HUES48 (cell line): ENCODE results near the gene UBE2D3.
"Not testable (repeated sequence)": the region's sequence is repeated elsewhere in the genome, so short reads cannot be mapped to it uniquely, and the experiment has no call there.

Experiments
- H3K27ac ChIP-seq: one replicate; pipeline ENCODE4 v1.7.0; 2013; ENCODE audit warnings: low read depth, low read length, inconsistent platforms
- H3K27me3 ChIP-seq: 2 replicates; pipeline ENCODE4 v1.6.1; 2013; ENCODE audit warnings: mild to moderate bottlenecking, low read length; ENCODE audit not compliant: control insufficient read depth, insufficient read depth
- H3K36me3 ChIP-seq: 2 replicates; pipeline ENCODE4 v1.6.1; 2013; ENCODE audit warnings: low read length; ENCODE audit not compliant: control insufficient read depth, insufficient read depth
- H3K4me1 ChIP-seq: 2 replicates; pipeline ENCODE4 v1.6.1; 2013; ENCODE audit warnings: mild to moderate bottlenecking, low read length; ENCODE audit not compliant: control insufficient read depth, insufficient read depth
- H3K4me3 ChIP-seq: 2 replicates; pipeline ENCODE4 v1.5.1; 2013; ENCODE audit warnings: mild to moderate bottlenecking, low read depth, low read length
- H3K9ac ChIP-seq: 2 replicates; pipeline ENCODE4 v1.6.1; 2013; ENCODE audit warnings: mild to moderate bottlenecking, low read depth, low read length, moderate library complexity
- H3K9me3 ChIP-seq: 2 replicates; pipeline ENCODE4 v1.6.1; 2013; ENCODE audit warnings: low read length; ENCODE audit not compliant: control insufficient read depth, insufficient read depth

The UBE2D3 gene

DNA sequence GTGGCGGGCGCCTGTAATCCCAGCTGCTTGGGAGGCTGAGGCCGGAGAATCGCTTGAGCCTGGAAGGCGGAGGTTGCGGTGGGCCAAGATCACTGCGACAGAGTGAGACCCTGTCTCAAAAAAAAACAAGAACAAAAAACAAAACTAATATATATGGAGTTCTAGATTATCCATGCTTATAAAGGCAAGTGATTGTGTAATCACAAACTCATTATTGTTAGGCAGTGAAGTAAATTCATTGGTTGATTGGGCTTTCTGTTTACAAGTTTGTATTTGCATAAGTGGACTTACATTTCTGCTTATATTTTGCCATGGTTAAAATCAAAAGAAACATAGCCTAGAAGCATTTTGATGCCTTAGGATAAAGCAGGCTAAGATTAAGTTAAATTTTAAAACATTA lies 2.5 kb upstream of the UBE2D3 start:
- Histone ChIP-seq H3K27me3 (no peaks in the 10 kb centered on the region), H3K4me1 (peaks cover 43% of the 10 kb centered on the region), H3K36me3 (peaks cover 7% of the 10 kb centered on the region; the same call in 1 of the 2 replicates), H3K9ac (no peak overlapping the region), H3K27ac (peak overlapping the region; percentile 42), H3K4me3 (peak overlapping the region; percentile 37; the same call in 1 of the 2 replicates), H3K9me3 (no peaks in the 10 kb centered on the region)

DNA sequence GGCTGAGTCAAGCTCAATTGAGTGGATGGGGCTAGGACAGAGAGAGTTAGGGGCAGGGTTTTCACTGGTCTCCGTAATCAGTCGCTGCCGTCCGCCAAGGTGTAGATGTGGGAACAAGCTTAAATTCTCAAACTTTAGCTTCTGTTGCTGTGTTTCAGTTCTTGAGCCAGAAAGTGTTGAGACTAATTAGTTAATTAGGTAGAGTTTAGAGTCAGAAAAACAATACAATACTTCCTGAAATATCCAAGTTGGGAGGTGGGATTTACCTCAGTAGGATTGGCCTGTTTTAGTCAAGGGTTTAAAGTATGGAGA lies 1.1 kb upstream of the UBE2D3 start:
- Histone ChIP-seq H3K9ac (peak overlapping the region; percentile 99), H3K36me3 (peaks cover 21% of the 10 kb centered on the region), H3K27me3 (no peaks in the 10 kb centered on the region), H3K27ac (peak overlapping the region; percentile 100), H3K4me1 (peaks cover 44% of the 10 kb centered on the region), H3K9me3 (no peaks in the 10 kb centered on the region), H3K4me3 (peak overlapping the region; percentile 99)

DNA sequence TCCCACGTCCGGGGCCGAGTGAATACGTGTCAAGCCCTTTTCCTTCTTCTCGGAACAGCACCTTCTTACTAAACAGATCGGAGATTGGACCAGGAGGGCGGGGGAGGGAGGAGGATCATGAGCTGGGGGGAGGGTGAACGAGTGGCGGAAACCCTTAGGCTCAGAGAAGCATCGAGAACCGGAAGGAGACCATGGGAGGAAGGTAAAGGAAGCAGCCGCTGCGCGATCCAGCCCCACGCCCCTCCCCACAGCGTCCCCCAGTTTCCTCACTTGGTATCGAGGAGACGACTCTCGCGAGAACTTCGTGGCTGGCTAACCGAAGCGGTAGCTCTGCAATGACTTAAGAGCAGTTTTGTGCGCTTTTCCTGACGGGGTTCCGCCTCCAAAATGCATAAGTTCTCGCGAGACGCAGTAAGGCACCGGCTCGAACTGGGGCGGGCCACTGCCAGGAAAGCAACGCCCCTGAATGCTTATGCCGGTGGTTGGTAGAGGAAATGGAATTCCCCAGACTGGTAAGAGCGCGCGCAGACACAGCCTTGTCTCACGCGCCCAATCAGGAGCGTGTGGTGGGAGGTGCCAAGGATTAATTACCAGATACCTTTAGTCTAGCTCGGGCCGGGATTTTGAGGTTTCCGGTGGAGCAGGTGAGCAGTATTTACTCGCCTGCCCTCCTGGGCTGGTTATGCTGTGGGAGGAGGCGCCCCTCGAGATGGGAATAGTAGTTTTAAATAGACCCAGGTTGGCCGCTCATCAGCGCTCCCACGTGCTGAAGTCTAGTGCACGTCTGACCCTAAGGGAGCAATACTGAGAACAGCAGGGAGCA lies 534 bp upstream of the UBE2D3 start:
- Histone ChIP-seq H3K27me3 (no peaks in the 10 kb centered on the region), H3K9me3 (no peaks in the 10 kb centered on the region), H3K36me3 (peaks cover 26% of the 10 kb centered on the region), H3K9ac (peak overlapping the region; percentile 99), H3K27ac (peak overlapping the region; percentile 100), H3K4me1 (peaks cover 46% of the 10 kb centered on the region), H3K4me3 (peak overlapping the region; percentile 99)

DNA sequence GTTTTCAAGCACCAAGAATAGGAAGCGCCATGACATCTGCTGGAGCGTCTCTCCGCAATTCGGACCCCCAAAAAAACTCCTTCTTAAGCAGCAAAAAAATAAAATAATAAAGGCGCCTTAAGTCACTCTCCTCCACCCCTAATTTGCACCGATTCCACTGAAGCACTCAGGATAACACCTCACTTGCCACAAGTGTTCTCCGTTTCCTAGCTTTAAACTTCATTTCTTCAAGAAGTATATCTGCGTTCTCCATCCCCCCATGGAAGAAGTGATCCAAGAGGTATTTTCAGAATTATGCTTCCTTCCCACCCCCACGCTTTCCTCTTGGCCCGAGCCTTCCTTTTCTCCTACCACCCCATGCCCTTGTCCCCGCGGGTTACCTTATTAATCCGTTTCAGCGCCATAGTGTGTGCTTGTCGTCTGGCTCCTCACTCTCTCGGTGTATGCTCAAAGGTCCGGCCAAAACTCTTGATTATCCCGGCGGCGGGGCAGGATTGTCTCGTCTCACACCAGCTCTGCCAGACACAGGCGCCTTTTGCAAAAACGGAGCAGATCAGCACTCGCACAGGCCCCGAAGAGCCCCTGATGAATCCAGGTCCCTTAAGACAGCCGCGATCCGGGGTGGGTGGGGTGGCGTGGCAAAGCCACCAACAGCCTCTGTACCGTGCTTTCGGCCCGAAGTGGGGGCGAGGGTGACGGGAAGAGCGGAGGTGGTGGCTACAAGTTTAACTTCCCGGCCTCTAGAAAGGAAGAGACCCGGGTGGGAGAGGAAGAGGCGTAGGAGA lies 1.1 kb downstream of the UBE2D3 start:
- Histone ChIP-seq H3K9me3 (no peaks in the 10 kb centered on the region), H3K9ac (peak overlapping the region; percentile 99), H3K4me3 (peak overlapping the region; percentile 99), H3K27ac (peak overlapping the region; percentile 100), H3K27me3 (no peaks in the 10 kb centered on the region), H3K4me1 (peaks cover 46% of the 10 kb centered on the region), H3K36me3 (peaks cover 39% of the 10 kb centered on the region)

DNA sequence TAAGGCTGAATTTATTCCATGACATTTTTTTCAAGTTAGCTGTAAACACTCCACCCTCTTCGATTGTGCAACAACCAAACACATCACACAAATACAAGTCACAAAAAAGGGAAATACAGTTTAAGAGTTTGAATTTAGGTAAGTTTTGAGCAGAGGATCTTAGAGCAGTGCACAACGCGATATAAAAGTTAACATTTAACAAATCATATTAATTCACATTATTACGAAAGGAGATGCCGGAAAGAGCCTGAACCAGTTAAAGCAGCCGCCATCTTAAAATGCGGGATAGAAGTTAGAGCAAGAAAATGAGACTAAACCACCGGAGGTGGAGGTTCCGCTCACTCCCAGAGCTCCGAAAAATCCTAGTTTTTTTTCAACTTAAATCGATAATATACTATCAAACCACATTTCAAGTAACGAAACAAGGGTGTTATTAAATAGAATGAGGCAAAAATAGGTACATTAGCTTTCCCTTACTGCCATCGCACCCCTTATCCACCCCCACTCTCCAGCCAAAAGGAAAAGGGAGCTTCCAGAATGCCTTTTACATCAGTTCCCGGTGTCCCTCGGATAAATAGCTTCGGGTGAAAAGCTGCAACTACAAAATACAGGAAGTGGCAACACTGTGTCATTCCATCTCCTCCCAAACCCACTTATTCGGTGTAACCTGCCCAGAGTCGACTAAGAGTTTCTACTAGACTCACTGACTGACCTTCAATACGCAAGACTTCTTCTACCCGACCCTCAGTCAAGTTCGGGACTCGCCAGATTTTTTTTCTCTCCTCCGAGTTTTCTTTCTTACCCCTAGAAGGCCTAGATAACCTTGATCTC lies 1.9 kb downstream of the UBE2D3 start:
- peak overlapping the region; percentile 99 for H3K4me3 ChIP-seq
- peaks cover 50% of the 10 kb centered on the region for H3K4me1 ChIP-seq
- H3K36me3 ChIP-seq, result peaks cover 43% of the 10 kb centered on the region
- no peaks in the 10 kb centered on the region for H3K27me3 ChIP-seq
- H3K27ac ChIP-seq, result peak overlapping the region; percentile 100
- H3K9ac ChIP-seq, result peak overlapping the region; percentile 99
- H3K9me3 ChIP-seq, result no peaks in the 10 kb centered on the region

DNA sequence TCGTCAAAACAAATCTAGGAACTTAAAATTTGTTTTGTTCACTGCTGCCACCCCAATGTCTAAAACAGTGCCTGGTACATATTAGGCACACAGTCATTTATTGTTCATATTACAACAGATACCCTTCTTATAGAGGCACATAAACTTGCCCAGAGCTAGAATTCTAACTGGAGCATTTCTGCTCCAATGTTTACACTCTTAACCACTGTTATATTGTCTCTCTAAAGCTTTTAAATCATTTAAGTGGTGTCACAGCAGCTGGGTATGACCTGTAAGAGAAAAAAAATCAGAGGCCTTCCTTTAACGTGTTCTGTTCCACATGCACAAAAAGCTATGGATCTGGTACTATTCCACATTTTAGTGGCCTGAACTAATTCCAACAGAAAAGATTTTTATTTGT lies 3.0 kb downstream of the UBE2D3 start:
- H3K27me3 ChIP-seq, result no peaks in the 10 kb centered on the region
- peak overlapping the region; percentile 99 for H3K4me3 ChIP-seq
- H3K36me3 ChIP-seq, result peaks cover 49% of the 10 kb centered on the region
- peaks cover 51% of the 10 kb centered on the region for H3K4me1 ChIP-seq
- no peak overlapping the region for H3K27ac ChIP-seq
- no peaks in the 10 kb centered on the region for H3K9me3 ChIP-seq
- H3K9ac ChIP-seq, result peak overlapping the region; percentile 99; the same call in 1 of the 2 replicates

DNA sequence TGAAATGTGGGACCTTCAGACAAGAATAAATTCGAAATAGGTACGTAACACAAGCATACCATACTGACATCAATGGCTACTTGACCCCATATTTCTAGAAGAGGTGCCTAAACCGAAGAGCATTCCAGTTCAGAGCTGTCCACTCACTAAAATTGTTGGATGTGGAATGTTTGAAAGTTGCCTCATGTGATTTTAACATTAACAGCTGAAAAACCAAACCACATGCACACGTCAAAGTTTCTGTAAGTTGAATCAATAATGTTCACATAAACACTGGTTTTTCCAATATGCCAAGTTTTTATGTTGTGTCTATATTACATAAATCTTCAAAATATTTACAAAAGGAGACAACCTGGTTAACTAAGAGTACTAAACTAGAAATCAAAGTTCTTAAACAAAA lies 3.5 kb downstream of the UBE2D3 start:
- Histone ChIP-seq H3K4me1 (peaks cover 48% of the 10 kb centered on the region), H3K27me3 (no peaks in the 10 kb centered on the region), H3K9me3 (no peaks in the 10 kb centered on the region), H3K27ac (no peak overlapping the region), H3K36me3 (peaks cover 49% of the 10 kb centered on the region), H3K4me3 (peak overlapping the region; percentile 99), H3K9ac (no peak overlapping the region)

DNA sequence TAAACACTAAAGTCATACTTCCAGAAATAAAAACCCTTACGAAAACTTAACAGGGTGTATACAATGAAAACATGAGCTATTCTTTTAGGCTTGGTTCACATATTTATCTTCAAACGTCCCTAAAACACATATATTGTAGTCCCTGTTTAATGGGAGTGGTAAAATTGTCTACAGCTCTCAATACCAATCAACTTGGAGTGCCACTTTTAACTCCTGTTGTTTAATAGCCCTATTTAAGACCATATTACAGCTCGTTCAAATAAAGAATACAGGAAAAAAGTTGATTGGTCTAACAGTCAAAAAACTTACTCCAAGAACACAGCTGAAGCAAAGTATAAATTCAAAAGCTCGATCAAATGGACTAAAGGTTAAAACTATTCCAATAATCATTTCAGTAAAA lies 3.9 kb downstream of the UBE2D3 start:
- peaks cover 52% of the 10 kb centered on the region for H3K36me3 ChIP-seq
- peak overlapping the region; percentile 99 for H3K4me3 ChIP-seq
- peaks cover 50% of the 10 kb centered on the region for H3K4me1 ChIP-seq
- no peak overlapping the region for H3K27ac ChIP-seq
- no peaks in the 10 kb centered on the region for H3K9me3 ChIP-seq
- H3K27me3 ChIP-seq, result no peaks in the 10 kb centered on the region
- no peak overlapping the region for H3K9ac ChIP-seq

DNA sequence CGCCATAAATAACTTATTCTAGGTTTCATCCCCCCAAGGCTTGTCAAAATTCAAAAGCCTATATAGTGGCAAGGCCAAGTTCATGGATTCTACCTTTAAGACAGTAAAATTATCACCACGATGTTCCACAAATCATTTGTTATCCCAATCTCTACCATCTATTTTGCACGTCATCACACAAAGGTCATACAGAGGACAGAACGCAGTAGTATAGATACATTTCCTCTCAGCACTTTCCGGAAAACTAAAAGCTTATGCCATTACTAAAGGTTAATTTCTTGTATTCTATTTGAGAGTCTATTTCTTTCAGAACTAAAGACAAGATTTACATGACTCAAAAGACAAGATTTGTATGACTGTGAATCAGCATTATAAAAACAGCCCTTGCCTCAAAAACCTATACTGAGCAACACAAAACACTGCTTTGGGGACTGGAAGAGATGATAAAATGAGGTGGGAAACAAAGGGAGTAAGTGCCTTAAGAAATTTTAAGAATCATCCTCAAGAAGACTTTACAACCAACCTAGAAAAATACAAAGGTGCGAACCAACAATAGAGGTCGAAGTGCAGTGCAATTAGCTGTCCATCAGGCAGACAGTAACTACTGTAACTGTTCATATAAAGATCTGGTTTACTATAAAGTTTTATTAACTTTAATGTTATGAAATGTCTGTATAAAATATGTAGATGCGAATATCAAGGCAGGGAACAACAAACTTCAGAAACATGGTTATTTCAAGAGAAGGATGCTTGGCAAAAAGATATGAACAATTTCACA lies 7.6 kb downstream of the UBE2D3 start:
- H3K27me3 ChIP-seq, result no peaks in the 10 kb centered on the region
- H3K9me3 ChIP-seq, result no peaks in the 10 kb centered on the region
- no peak overlapping the region for H3K9ac ChIP-seq
- H3K4me3 ChIP-seq, result no peak overlapping the region
- peak overlapping the region; percentile 5 for H3K27ac ChIP-seq
- H3K4me1 ChIP-seq, result peaks cover 65% of the 10 kb centered on the region
- H3K36me3 ChIP-seq, result peaks cover 69% of the 10 kb centered on the region

DNA sequence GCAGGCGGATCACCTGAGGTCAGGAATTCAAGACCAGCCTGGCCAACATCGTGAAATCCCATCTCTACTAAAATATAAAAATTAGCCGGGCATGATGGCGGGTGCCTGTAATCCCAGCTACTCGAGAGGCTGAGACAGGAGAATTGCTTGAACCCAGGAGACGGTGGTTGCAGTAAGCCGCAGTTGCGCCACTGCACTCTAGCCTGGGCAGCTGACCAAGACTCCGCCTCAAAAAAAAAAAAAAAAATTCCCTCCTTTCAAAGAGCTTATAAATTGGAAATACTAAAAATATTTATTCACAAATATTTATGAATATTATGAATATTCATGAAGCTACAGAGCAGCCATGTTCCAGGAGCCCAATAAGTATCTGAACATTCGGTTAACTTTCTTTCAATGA lies 8.3 kb downstream of the UBE2D3 start:
- H3K36me3 ChIP-seq, result peaks cover 62% of the 10 kb centered on the region

More for the DNA sequence above, 8.3 kb downstream of the UBE2D3 start:
- not testable (repeated sequence) for H3K9me3 ChIP-seq, H3K4me3 ChIP-seq, H3K27me3 ChIP-seq, H3K9ac ChIP-seq, H3K27ac ChIP-seq
- peaks cover 65% of the 10 kb centered on the region for H3K4me1 ChIP-seq
